ENCODE results near the gene KANK3.

The KANK3 gene

DNA sequence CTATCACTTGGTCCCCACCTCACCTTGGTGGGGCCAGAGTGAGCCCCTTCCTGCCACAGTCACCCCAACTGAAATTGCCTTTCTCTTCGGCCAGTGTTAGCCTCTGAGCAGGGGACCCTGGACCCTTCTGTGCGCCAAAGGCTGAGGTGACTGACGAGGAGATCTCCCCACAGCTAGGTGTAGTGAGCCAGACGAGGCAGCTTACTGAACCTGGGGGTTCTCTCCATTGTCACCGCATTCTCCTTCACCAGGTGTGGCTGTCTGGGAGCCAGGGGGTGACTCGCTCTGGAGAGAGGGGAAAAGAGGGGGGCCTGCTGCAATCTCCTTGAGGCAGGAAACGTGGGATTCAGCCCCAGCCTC lies 20.4 kb downstream of the KANK3 start:
- TF ChIP-seq SIN3A (IDR thresholded peaks at IDR 0.05; ENCODE audit: borderline replicate concordance, insufficient read depth, low read length) (no peak), REST (IDR thresholded peaks at IDR 0.05; ENCODE audit: insufficient read depth in 1 of 2, low read depth in 2 of 2, low read length in 2 of 2) (no peak), FOXP2 (optimal IDR thresholded peaks at IDR 0.05; ENCODE audit: borderline replicate concordance, extremely low read depth, extremely low read length, insufficient read depth) (no peak), TAF1 (IDR thresholded peaks at IDR 0.05; ENCODE audit: borderline replicate concordance, insufficient read depth, low read length) (no peak), POLR2AphosphoS5 (IDR thresholded peaks at IDR 0.05; ENCODE audit: low read depth, low read length) (no peak)

DNA sequence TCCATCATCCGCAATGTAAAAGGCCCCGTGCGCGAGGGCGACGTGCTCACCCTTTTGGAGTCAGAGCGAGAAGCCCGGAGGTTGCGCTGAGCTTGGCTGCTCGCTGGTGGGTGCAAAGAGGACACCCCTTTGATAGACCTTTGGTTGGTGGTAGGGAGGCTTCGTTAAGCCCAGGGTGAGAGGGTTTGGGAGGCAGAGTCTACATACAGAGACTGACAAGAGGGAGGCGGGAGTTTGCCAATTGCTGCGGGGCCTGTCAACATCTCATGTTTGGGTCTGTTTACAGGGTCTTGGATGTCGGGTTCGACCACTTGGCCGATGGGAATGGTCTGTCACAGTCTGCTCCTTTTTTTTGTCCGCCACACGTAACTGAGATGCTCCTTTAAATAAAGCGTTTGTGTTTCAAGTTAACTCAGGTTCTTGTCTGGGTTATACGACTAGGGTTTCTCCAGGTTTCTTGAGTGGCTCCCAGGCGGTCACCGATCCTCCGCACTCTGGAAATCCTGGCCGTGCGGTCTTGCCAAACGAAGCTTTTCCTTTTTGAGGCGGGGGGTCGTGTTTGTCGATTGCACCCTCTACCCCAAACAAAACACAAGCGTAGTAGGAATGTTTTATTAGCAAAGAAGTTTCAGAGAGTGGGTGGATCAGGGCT lies 20.9 kb downstream of the KANK3 start:
- no peak for TF ChIP-seq SIN3A (IDR thresholded peaks at IDR 0.05; ENCODE audit: borderline replicate concordance, insufficient read depth, low read length)
- TF ChIP-seq POLR2AphosphoS5 (IDR thresholded peaks at IDR 0.05; ENCODE audit: low read depth, low read length), result no peak
- no peak for TF ChIP-seq TAF1 (IDR thresholded peaks at IDR 0.05; ENCODE audit: borderline replicate concordance, insufficient read depth, low read length)
- TF ChIP-seq REST (IDR thresholded peaks at IDR 0.05; ENCODE audit: insufficient read depth in 1 of 2, low read depth in 2 of 2, low read length in 2 of 2), result no peak

DNA sequence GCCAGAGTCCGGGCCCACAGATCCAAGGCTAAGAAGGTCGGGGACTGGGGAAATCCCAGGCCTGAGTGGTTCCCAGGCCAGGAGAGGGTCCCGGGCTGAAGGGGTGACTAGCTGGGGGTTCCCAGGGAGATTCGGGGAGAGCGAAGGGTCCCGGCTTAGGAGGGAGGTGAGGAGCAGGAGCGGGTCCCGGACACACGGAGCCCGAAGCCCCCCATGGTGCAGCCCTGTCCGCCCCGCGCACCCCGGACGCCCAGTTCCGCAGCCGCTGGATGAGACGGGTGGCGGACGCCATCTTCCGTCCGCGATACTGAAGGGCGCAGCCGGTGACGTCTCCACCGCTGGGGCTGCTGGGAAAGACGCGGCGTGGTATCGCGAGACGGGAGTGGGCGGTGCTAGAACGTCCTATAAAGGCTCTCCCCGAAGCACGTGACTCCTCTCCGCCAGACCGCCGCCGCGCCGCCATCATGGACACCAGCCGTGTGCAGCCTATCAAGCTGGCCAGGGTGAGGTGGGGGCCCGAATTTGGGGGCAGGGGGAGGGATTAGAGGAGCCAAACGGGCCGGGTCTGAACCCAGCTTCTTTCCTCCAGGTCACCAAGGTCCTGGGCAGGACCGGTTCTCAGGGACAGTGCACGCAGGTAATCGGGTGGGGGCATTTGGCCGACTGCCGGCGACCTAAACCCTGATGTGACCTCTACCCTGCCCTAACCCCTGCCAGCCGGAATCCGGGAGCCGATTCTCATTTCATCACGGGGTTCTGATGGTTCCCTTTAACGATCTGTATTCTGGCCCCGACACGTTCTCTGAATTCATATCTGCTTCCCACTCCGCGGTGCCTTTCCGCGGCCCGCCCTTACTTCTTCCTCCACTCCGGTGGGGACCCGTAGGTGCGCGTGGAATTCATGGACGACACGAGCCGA lies 21.7 kb downstream of the KANK3 start, which contains the start of the genes NDUFA7 and RPS28:
NDUFA7 (minus strand) TSS at position 309 of the 919 bp plus-strand sequence; CDS start at position 292, 17 bp downstream.
RPS28 (plus strand) TSS at position 430 of the 919 bp plus-strand sequence; CDS start at position 465, 35 bp downstream.
- TF ChIP-seq TAF1 (IDR thresholded peaks at IDR 0.05; ENCODE audit: borderline replicate concordance, insufficient read depth, low read length), result peak; percentile 99
- TF ChIP-seq FOXP2 (optimal IDR thresholded peaks at IDR 0.05; ENCODE audit: borderline replicate concordance, extremely low read depth, extremely low read length, insufficient read depth), result peak; percentile 86
- TF ChIP-seq REST (IDR thresholded peaks at IDR 0.05; ENCODE audit: insufficient read depth in 1 of 2, low read depth in 2 of 2, low read length in 2 of 2), result peak in 1 of 2 experiments; percentile 59; a peak in 2 of 4 replicates
- TF ChIP-seq POLR2AphosphoS5 (IDR thresholded peaks at IDR 0.05; ENCODE audit: low read depth, low read length), result peak; percentile 95
- peak; percentile 56; the same call in 1 of the 2 replicates for TF ChIP-seq SIN3A (IDR thresholded peaks at IDR 0.05; ENCODE audit: borderline replicate concordance, insufficient read depth, low read length)

- TF ChIP-seq POLR2AphosphoS5 (IDR thresholded peaks at IDR 0.05; ENCODE audit: low read depth, low read length), result no peak
- TF ChIP-seq FOXP2 (optimal IDR thresholded peaks at IDR 0.05; ENCODE audit: borderline replicate concordance, extremely low read depth, extremely low read length, insufficient read depth), result no peak
- no peak for TF ChIP-seq REST (IDR thresholded peaks at IDR 0.05; ENCODE audit: insufficient read depth in 1 of 2, low read depth in 2 of 2, low read length in 2 of 2)
- TF ChIP-seq TAF1 (IDR thresholded peaks at IDR 0.05; ENCODE audit: borderline replicate concordance, insufficient read depth, low read length), result no peak
Observed at GRCh38 chr19:8320564-8321066, 22.4 kb downstream of the KANK3 start.
